SK-MEL-5 (cell line): ENCODE measurements around the gene RNF220. TPM values are rescaled to one million over a fixed set of nuclear protein-coding genes. Genes with fewer than 3 reads are reported as not detected.

Experiments
- DNase-seq: peaks from one replicate; pipeline ENCODE4 v3.0.0-alpha.2; 2016; ENCODE audit warnings: low read depth, low spot score
- in situ Hi-C: cut with HindIII; loops from 2 replicates; pipeline ENCODE4 v1.10.0; 2016; ENCODE audit warnings: low sequenced_read_pairs, high pct_unique_total_duplicates, low pct_unique_long_range_greater_than_20kb
- total RNA-seq: library from RNA; depleted of rRNA; stranded (reverse); fragments of >200 nt; shearing (Covaris generic); gene quantifications from 2 replicates; pipeline ENCODE4 v1.2.3, GENCODE V29; 2014

Gene RNF220
- total RNA-seq, 1 experiment from 2014 or later: 68.8 TPM

GRCh38 chr1:44467566-44467965 is 62.5 kb downstream of the RNF220 start:
- in situ Hi-C loops: no loop called here

GRCh38 chr1:44471911-44472453 is 66.9 kb downstream of the RNF220 start:
- DNase-seq: no peak

More at GRCh38 chr1:44467566-44467965, 62.5 kb downstream of the RNF220 start:
- DNase-seq: no peak

DNA sequence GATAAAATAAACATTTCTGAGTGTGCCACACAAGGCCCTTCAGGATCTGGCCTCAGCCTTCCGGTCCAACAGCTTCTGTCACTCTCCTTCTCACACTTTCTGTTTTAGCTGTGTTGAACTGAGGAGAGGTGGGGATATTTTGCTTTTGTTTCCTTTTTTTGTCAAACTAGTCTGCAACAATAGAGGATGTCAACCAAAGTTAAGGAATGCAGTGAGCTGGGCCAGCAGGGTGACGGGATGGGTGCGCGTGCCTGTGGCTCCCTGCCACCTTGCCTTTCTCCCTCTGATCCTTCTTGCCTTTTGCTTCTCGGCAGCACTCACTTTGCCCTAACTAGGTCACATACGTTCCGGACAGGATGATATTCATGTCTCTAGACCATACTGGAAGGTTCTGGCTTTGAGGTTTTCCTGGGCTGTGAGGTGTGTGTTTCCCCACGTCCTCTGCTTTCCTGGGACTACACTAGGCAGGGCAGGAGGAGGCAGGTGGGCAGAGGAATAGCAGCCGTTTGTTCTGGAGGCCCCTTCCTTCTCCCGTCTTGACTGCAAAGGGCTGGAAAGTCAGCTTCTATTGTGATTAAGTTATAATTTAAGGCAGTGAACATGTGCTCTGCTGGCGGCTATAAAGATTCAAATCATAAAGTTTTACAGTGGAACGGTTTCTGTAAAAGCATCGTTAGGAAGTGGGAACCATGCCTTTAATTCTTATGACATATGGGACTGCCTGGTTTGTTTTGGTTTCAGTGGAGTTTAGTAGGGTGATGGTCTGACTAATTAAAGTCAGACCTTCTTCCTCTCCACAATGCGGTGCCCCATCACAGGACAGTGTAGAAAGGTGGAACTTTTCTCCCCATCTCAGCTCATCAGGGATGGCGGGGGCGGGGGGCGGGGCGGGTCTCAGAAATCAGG is 67.8 kb downstream of the RNF220 start:
- no peak for DNase-seq
- in situ Hi-C loops: no loop called here

More at GRCh38 chr1:44471911-44472453, 66.9 kb downstream of the RNF220 start:
- in situ Hi-C loops: no loop called here

DNA sequence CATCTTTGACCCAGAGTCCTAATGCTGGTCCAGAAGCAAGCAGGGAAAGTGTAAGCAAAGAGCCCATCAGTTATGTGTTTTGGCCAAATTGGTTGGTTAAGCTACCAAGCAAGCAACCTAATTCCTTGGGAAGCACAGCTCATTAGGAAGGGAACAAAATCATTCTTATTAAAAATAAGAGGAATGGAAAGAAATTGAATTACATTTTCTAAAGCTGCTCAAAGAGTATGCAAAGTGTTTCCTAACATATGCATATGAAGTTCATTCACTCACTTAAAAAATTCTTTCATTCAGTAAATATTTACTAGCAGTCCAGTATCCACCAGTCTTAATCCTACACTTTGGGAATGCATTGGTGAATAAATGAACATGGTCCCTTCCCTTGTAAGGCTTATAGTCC is 71.8 kb downstream of the RNF220 start:
- no peak for DNase-seq
- in situ Hi-C loops: no loop called here

GRCh38 chr1:44481701-44482100 is 76.6 kb downstream of the RNF220 start:
- no peak for DNase-seq
- in situ Hi-C loops: no loop called here

DNA sequence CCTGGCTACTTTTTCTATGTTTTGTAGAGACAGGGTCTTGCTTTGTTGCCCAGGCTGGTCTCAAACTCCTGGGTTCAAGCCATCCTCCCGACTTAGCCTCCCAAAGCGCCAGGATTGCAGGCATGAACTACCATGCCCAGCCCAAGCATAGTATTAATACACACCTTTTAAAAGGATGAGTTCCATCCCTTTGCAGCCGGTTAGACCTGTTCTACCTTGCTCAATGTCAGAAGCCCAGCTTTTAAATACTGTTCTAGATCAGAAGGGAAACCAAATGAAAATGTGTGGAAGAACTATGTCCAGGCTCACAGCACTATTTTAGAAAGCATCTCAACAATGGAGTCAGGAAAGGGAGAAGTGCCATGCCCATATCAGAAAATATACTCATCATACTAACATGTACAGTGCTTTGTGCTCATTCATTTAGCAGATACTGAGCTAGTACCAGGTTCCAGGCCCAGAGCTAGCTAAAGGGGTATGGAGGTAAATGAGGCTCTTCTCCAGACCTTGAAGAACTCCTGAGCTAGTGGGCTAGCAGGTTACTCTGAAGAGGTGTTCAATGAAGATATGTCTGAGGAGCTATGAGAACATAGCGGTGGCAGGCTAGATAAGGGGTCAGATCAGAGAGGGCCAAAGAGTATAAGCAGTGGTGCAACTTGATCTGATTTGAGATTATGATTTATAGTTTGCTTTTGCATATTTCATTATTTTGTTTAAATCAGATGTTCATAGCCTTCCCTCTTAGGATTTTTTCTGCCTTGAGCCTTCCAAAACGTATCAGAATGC is 78.2 kb downstream of the RNF220 start:
- in situ Hi-C loops: no loop called here

GRCh38 chr1:44484155-44484688 is 79.2 kb downstream of the RNF220 start:
- in situ Hi-C loops: no loop called here
- no peak for DNase-seq

More for the DNA sequence above, 78.2 kb downstream of the RNF220 start:
- no peak for DNase-seq

DNA sequence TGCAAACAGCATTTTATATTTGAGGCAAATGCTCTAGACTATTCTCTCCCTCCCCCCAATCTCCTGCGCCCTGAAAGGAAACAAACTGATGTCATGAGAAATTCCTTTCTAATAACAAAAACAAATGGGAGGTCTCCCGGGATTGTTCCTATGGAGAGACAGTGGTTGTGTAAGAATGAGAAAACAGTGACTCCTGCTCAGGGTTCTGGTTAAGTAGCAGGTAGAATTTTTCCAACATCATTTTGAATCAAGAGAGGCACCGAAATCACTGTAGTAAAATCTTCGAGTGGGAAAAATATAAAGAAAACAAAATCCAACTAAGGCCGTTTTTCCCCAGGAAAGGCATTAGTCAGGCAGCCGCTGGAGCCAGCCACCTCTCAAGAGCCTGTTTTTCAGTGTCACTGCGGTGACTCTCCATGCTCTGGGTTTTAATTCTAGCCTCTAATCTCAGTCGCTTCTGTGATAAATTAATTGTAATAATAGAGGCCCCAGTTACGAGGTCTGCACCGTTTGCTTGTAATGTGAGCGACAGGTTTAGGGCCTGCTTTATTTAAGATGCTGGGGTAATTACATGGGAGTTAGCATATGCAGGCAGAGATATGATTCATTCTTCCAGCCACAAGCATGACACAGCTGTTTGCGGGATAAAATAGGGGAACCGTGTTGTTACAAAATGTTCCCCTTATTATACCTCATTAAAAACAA is 80.3 kb downstream of the RNF220 start:
- no peak for DNase-seq
- in situ Hi-C loops: no loop called here

GRCh38 chr1:44485934-44486460 is 80.9 kb downstream of the RNF220 start:
- in situ Hi-C loops: no loop called here
- DNase-seq: no peak

- in situ Hi-C loops: no loop called here
- DNase-seq: no peak
These were observed 84.4 kb downstream of the RNF220 start for GRCh38 chr1:44489481-44489880.

DNA sequence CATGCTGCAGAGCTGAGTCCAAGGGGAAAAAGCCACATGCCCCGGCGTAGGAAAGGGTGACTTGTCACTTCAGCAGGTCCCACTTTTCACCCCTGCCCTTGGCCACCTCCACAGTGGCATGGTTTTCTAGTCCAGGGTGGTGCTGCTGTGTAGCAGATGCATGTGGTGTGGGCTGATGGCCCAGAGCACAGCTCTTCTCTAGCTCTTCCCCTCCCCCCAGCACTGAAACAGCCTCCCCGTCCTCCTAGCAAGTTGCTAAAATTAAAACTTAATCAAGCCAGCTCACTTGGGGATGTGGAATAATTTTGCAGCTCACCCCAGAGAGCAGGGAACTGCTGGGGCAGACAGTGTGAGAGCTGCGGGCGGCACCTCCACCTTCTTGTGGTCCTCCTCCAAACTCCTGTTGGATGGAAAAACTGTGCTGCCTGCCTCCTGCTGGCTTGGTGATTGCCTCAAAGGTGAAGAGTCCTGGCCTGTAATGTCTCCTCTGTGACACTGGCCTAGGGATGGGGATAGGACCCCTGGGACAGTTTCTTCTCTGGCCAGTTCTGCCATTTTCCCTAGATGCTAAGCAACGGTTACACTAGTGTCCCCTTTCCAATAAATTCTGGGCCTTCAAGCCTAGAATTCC is 91.6 kb downstream of the RNF220 start:
- DNase-seq: no peak

GRCh38 chr1:44497422-44498170 is 92.5 kb downstream of the RNF220 start:
- peak; percentile 92 for DNase-seq
- in situ Hi-C loops: no loop called here

More for the DNA sequence above, 91.6 kb downstream of the RNF220 start:
- in situ Hi-C loops: no loop called here

DNA sequence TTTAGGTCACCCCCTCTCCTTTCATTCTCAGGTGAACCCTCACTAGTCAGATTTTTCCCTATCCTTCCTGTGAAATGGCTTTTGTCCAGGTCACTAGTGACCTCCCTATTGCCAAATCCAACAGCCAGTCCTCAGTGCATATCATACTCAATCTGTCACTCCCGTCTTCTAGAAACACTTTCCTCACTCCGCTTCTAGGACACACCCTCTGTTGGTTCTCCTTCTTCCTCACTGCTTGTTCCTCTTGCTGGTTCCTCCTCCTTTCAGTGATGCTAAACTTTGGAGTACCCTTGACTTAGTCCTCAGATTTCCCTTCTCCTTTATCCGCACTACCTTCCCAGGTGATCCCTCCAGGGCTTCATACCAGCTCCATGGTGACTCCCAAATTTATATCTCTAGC is 94.3 kb downstream of the RNF220 start:
- no peak for DNase-seq
- in situ Hi-C loops: no loop called here

DNA sequence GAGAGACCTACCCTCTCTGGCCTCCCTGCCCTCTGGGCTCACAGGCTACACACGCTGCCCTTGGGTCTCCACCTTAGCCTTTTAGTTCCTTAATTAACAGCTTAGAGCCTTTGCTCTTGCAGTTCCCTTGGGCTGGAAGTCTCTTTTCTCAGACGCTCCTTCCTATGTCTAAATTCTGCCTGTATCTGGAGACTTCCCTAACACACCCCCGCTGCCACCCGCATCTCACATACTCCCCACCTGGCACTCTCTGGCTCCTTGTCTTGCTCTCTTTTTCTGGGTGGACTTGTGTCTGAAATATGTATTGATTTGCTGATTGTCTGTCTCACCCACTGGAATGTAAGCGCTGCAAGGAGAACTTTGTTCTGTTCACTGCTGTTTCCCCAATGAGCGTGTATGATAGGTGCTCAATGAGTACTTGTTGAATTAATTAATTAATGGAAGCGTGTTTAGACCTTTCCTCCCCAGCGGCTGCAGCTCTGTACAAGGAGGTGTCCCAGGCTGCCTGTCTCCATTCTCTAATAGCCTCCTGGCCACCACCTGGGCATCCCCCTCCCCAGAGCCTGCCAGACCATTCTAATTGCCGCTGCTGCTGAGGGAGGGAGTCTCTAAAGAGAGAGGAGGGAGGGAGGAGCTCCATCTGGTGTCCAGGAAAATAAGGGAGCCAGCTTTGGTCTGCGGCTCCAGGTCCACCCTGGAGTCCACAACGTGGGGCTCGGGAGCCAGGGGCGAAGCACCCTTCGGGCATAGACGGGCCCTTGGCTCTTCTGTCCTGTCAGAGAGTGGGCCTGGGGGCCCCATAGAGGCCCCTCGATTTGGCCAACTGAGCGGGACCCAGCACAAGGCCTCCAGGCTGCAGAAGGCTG is 95.4 kb downstream of the RNF220 start:
- peak; percentile 47 for DNase-seq
- in situ Hi-C loops: no loop called here
